IPS DF 4.7 (cell line): Measurements from ENCODE around the gene SPINK1.
"Not testable (repeated sequence)": the region's sequence is repeated elsewhere in the genome, so short reads cannot be mapped to it uniquely, and the experiment has no call there.

Experiments
- DNase-seq: peaks from one replicate; pipeline ENCODE4 v3.0.0-alpha.2; 2013; ENCODE audit warnings: low spot score; ENCODE audit errors: extremely low read depth

The SPINK1 gene

GRCh38 chr5:147809830-147810666, 21.4 kb downstream of the SPINK1 start:
- DNase-seq, result no peak

GRCh38 chr5:147805030-147805454, 26.4 kb downstream of the SPINK1 start:
- no peak for DNase-seq

- no peak for DNase-seq
Observed at GRCh38 chr5:147804334-147804733, 27.1 kb downstream of the SPINK1 start.

GRCh38 chr5:147803926-147804325, 27.5 kb downstream of the SPINK1 start:
- DNase-seq, result no peak

- not testable (repeated sequence) for DNase-seq
Observed at GRCh38 chr5:147803161-147803560, 28.3 kb downstream of the SPINK1 start.

GRCh38 chr5:147801461-147801860, 30.0 kb downstream of the SPINK1 start:
- no peak for DNase-seq

GRCh38 chr5:147800491-147800890, 31.0 kb downstream of the SPINK1 start:
- no peak for DNase-seq

- no peak for DNase-seq
Observed at GRCh38 chr5:147796556-147797308, 34.7 kb downstream of the SPINK1 start.

- DNase-seq, result no peak
Observed at GRCh38 chr5:147791181-147791580, 40.3 kb downstream of the SPINK1 start.

- no peak for DNase-seq
Observed at GRCh38 chr5:147789820-147790219, 41.7 kb downstream of the SPINK1 start.

GRCh38 chr5:147788023-147788422, 43.4 kb downstream of the SPINK1 start:
- DNase-seq, result no peak

GRCh38 chr5:147786142-147786541, 45.3 kb downstream of the SPINK1 start:
- no peak for DNase-seq

GRCh38 chr5:147784146-147784987, 47.1 kb downstream of the SPINK1 start:
- no peak for DNase-seq

GRCh38 chr5:147782110-147783028, 49.1 kb downstream of the SPINK1 start, which contains the start of gene JAKMIP2:
JAKMIP2 (minus strand) TSS chr5:147782728; CDS start chr5:147671806, 110,922 bp downstream.
- DNase-seq, result peak; percentile 98

GRCh38 chr5:147780924-147781573, 50.4 kb downstream of the SPINK1 start:
- no peak for DNase-seq

- DNase-seq, result no peak
Observed at GRCh38 chr5:147779694-147780093, 51.8 kb downstream of the SPINK1 start.

GRCh38 chr5:147776989-147777388, 54.5 kb downstream of the SPINK1 start:
- DNase-seq, result no peak
